Measurements from ENCODE around the gene EN1. TPM values are rescaled to one million over a fixed set of nuclear protein-coding genes. Genes with fewer than 3 reads are reported as not detected.

Gene EN1
- polyA plus RNA-seq, 3 donors: not detected

DNA sequence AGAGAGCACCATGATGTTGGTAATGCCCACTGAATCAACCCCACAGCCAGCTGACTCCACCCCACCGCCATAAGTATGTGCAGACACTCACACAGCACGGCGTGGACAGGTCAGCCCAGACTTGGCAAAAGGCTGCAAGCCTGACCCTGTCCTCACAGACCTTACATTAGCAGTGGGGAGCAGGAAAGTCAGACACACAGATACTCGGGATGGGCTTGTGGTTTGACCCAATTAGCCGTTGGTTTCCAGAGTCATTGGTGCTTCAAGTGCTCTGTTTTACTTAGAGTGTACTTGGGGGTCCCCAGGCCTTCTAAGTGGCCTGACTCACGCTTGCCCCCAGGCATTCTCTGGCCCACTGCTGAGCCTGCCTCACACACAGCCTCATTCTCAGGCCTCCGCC is 36.7 kb downstream of the EN1 start:
- Histone ChIP-seq H3K27me3 (ENCODE audit: control insufficient read depth in 2 of 2, insufficient read depth in 2 of 2, low read length in 2 of 2) (peaks cover 38 to 75% of the 10 kb centered on the region in 2 donors), H3K79me2 (ENCODE audit: insufficient read depth, low read length) (no peaks in the 10 kb centered on the region), H4K20me1 (ENCODE audit: insufficient read depth, low read length) (no peaks in the 10 kb centered on the region), H3K9ac (ENCODE audit: insufficient read depth, low read length, poor library complexity, severe bottlenecking) (no peak overlapping the region), H2AFZ (ENCODE audit: insufficient read depth, low read depth, low read length, poor library complexity, severe bottlenecking) (no peak overlapping the region), H3K4me3 (replicated peaks in 1 of 3; ENCODE audit: low read depth in 2 of 3, low read length in 3 of 3) (no peak overlapping the region), H3K27ac (ENCODE audit: low read depth in 1 of 2, low read length in 2 of 2) (no peak overlapping the region), H3K4me1 (ENCODE audit: control insufficient read depth in 1 of 2, insufficient read depth in 2 of 2, low read length in 2 of 2) (peaks cover 0 to 4% of the 10 kb centered on the region in 2 donors), H3K36me3 (replicated peaks in 1 of 2; ENCODE audit: control insufficient read depth in 1 of 2, insufficient read depth in 2 of 2, low read length in 2 of 2) (no peaks in the 10 kb centered on the region), H3K4me2 (replicated peaks; ENCODE audit: extremely low read depth, low read length, poor library complexity, severe bottlenecking) (no peak overlapping the region), H3K9me3 (replicated peaks in 1 of 2; ENCODE audit: control insufficient read depth in 1 of 2, insufficient read depth in 1 of 2, low read length in 2 of 2) (peaks cover 0 to 15% of the 10 kb centered on the region in 2 donors)
- peaks cover 64 to 81% (median 66%) of the 10 kb centered on the region in 3 donors for H3K27me3 Mint-ChIP-seq (ENCODE audit: low read depth in 3 of 3)
- DNase-seq: no peak
- TF ChIP-seq, protein P1, sequence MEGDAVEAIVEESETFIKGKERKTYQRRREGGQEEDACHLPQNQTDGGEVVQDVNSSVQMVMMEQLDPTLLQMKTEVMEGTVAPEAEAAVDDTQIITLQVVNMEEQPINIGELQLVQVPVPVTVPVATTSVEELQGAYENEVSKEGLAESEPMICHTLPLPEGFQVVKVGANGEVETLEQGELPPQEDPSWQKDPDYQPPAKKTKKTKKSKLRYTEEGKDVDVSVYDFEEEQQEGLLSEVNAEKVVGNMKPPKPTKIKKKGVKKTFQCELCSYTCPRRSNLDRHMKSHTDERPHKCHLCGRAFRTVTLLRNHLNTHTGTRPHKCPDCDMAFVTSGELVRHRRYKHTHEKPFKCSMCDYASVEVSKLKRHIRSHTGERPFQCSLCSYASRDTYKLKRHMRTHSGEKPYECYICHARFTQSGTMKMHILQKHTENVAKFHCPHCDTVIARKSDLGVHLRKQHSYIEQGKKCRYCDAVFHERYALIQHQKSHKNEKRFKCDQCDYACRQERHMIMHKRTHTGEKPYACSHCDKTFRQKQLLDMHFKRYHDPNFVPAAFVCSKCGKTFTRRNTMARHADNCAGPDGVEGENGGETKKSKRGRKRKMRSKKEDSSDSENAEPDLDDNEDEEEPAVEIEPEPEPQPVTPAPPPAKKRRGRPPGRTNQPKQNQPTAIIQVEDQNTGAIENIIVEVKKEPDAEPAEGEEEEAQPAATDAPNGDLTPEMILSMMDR (IDR thresholded peaks at IDR 0.05): no peak
- WGBS (ENCODE audit: insufficient coverage): 90% methylated on average over 6 of the region's 7 CpGs
- H3K4me1 Mint-ChIP-seq: peaks cover 8% of the 10 kb centered on the region
- intact Hi-C loops (cut with micrococcal nuclease): no loop called here
- no peaks in the 10 kb centered on the region for H3K36me3 Mint-ChIP-seq
- no peak overlapping the region for H3K27ac Mint-ChIP-seq
- peaks cover 0 to 6% (median 2%) of the 10 kb centered on the region in 7 donors for H3K9me3 Mint-ChIP-seq
- H3K4me3 Mint-ChIP-seq: no peak overlapping the region

DNA sequence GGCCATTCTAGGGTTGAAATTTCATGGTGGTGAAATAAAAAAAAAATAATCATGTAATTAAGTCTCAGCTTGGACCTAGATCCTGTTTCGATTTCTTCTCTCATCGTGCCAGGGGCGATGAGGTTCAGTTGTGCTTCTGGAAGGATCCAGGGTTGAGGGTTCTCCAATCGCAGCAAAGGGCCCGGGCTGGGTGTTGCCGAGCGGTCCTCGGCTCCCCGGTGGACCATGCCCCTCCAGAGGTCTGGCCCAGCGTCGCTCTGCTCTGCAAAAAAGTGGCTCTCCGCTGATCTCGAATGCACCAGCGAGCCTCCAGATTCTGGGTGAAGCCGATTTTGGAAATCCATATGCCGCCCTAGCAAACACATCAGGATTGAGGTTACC is 39.0 kb downstream of the EN1 start:
- Mint-ChIP-seq H3K4me3 (peak overlapping the region in 1 of 2 donors; percentile 69), H3K4me1 (peaks cover 8% of the 10 kb centered on the region), H3K9me3 (peaks cover 0 to 6% (median 3%) of the 10 kb centered on the region in 7 donors), H3K27me3 (ENCODE audit: low read depth in 3 of 3) (peaks cover 56 to 70% (median 59%) of the 10 kb centered on the region in 3 donors), H3K27ac (no peak overlapping the region), H3K36me3 (no peaks in the 10 kb centered on the region)
- Histone ChIP-seq H3K36me3 (replicated peaks in 1 of 2; ENCODE audit: control insufficient read depth in 1 of 2, insufficient read depth in 2 of 2, low read length in 2 of 2) (no peaks in the 10 kb centered on the region), H3K4me1 (ENCODE audit: control insufficient read depth in 1 of 2, insufficient read depth in 2 of 2, low read length in 2 of 2) (peaks cover 0 to 4% of the 10 kb centered on the region in 2 donors), H3K9me3 (replicated peaks in 1 of 2; ENCODE audit: control insufficient read depth in 1 of 2, insufficient read depth in 1 of 2, low read length in 2 of 2) (peaks cover 0 to 15% of the 10 kb centered on the region in 2 donors), H3K27ac (ENCODE audit: low read depth in 1 of 2, low read length in 2 of 2) (no peak overlapping the region), H3K4me3 (replicated peaks in 1 of 3; ENCODE audit: low read depth in 2 of 3, low read length in 3 of 3) (no peak overlapping the region), H3K9ac (ENCODE audit: insufficient read depth, low read length, poor library complexity, severe bottlenecking) (no peak overlapping the region), H4K20me1 (ENCODE audit: insufficient read depth, low read length) (no peaks in the 10 kb centered on the region), H3K4me2 (replicated peaks; ENCODE audit: extremely low read depth, low read length, poor library complexity, severe bottlenecking) (no peak overlapping the region), H2AFZ (ENCODE audit: insufficient read depth, low read depth, low read length, poor library complexity, severe bottlenecking) (peak overlapping the region; percentile 27), H3K79me2 (ENCODE audit: insufficient read depth, low read length) (no peaks in the 10 kb centered on the region), H3K27me3 (ENCODE audit: control insufficient read depth in 2 of 2, insufficient read depth in 2 of 2, low read length in 2 of 2) (peaks cover 38 to 66% of the 10 kb centered on the region in 2 donors)
- TF ChIP-seq, protein P1 (IDR thresholded peaks at IDR 0.05): no peak
- WGBS (ENCODE audit: insufficient coverage): 4% methylated on average over 15 of the region's 16 CpGs
- intact Hi-C loops (cut with micrococcal nuclease): no loop called here
- no peak for DNase-seq

Data from CD14-positive monocyte (primary cell).